ENCODE data around the gene LKAAEAR1.

The LKAAEAR1 gene

GRCh38 chr20:64072498-64073063, 11.6 kb downstream of the LKAAEAR1 start:
- H3K4me3 ChIP-seq (ENCODE audit: low read depth, low read length): no peak overlapping the region
- no peak for DNase-seq (ENCODE audit: low read depth)
- TF ChIP-seq CTCF (IDR thresholded peaks at IDR 0.05; ENCODE audit: control insufficient read depth, extremely low read depth, insufficient read depth): no peak

GRCh38 chr20:64071341-64072332, 12.6 kb downstream of the LKAAEAR1 start:
- no peak for DNase-seq (ENCODE audit: low read depth)
- TF ChIP-seq CTCF (IDR thresholded peaks at IDR 0.05; ENCODE audit: control insufficient read depth, extremely low read depth, insufficient read depth): no peak
- H3K4me3 ChIP-seq (ENCODE audit: low read depth, low read length): no peak overlapping the region

DNA sequence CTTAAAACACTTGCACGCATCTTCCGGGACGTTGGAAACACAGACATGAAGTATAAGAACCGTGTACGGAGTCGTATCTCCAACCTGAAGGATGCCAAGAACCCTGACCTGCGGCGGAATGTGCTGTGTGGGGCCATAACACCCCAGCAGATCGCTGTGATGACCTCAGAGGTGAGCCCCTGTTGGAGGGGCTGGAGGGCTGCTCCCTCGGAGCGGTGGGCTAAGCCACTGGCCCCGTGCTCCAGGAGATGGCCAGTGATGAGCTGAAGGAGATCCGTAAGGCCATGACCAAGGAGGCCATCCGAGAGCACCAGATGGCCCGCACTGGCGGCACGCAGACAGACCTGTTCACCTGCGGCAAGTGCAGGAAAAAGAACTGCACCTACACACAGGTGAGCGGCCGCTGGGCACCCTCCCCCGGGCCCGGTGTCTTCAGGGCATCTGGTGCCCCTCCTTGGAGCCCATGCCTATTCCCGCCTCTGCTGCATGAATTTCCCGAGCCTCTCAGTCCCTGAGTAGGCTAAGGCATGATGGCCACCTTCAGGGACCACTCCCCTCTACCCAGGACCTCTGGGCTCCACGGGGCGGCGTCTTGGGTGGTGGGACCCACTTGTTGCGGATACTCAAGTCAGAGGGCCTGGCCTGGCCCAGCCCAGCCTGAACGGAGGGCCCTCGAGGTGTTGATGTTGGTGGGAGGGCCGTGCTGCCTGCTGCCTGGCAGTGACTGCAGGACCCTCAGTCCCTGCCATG, 13.8 kb downstream of the LKAAEAR1 start:
- H3K4me3 ChIP-seq (ENCODE audit: low read depth, low read length): no peak overlapping the region
- DNase-seq (ENCODE audit: low read depth): no peak
- TF ChIP-seq CTCF (IDR thresholded peaks at IDR 0.05; ENCODE audit: control insufficient read depth, extremely low read depth, insufficient read depth): no peak

DNA sequence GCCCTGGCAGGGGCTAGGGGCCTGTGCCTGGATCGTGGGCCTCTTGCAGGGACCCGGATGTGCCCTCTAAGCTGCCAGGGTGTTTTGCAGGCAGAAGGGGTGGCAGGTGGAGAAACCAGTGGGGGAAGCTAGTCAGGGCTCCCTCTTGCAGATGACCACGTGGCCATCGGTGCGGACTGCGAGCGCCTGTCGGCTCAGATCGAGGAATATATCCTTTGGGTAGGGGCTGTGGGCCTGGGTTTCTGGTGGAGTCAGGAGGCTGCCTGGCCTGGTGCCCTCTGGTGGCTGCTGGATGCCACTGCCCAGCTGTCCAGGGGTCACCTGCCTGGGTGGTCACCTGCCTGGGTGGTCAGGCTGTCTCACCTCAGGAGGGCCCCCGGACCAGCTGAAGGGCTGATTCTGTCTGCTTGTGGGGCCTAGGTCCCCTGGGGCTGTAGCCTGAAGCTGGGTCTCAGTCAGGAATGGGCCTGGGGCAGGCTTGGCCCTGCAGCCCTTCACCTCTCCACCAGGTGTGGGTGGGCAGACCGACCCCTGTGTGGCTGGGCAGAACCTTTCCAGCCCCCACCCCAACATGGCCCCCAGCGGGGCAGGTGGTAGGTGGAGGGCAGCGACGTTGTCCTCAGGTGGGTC, 14.5 kb downstream of the LKAAEAR1 start:
- H3K4me3 ChIP-seq (ENCODE audit: low read depth, low read length): no peak overlapping the region
- TF ChIP-seq CTCF (IDR thresholded peaks at IDR 0.05; ENCODE audit: control insufficient read depth, extremely low read depth, insufficient read depth): peak; percentile 65
- DNase-seq (ENCODE audit: low read depth): no peak

- TF ChIP-seq CTCF (IDR thresholded peaks at IDR 0.05; ENCODE audit: control insufficient read depth, extremely low read depth, insufficient read depth): no peak
- H3K4me3 ChIP-seq (ENCODE audit: low read depth, low read length): no peak overlapping the region
- DNase-seq (ENCODE audit: low read depth): no peak
Observed at GRCh38 chr20:64069209-64069613, 15.0 kb downstream of the LKAAEAR1 start.

- DNase-seq (ENCODE audit: low read depth): no peak
- TF ChIP-seq CTCF (IDR thresholded peaks at IDR 0.05; ENCODE audit: control insufficient read depth, extremely low read depth, insufficient read depth): no peak
- H3K4me3 ChIP-seq (ENCODE audit: low read depth, low read length): no peak overlapping the region
Observed at GRCh38 chr20:64068386-64069208, 15.6 kb downstream of the LKAAEAR1 start.

Measured in LNCaP clone FGC (cell line).